OCI-M2 (cell line): Measurements from ENCODE around the gene TAS1R1.
A peak's percentile ranks its signal among the peaks of the same experiment; 100 is the strongest.
"Not testable (repeated sequence)": the region's sequence is repeated elsewhere in the genome, so short reads cannot be mapped to it uniquely, and the experiment has no call there.

Source experiments
- DNase-seq: peaks from one replicate; lab custom pipeline; 2025; ENCODE audit not compliant: unreplicated experiment; lab: John Stamatoyannopoulos, UW

The TAS1R1 gene

GRCh38 chr1:6519935-6520671 is 35.0 kb upstream of the TAS1R1 start:
- DNase-seq, result no peak

- no peak for DNase-seq
Observed at GRCh38 chr1:6521536-6521935, 33.6 kb upstream of the TAS1R1 start.

DNA sequence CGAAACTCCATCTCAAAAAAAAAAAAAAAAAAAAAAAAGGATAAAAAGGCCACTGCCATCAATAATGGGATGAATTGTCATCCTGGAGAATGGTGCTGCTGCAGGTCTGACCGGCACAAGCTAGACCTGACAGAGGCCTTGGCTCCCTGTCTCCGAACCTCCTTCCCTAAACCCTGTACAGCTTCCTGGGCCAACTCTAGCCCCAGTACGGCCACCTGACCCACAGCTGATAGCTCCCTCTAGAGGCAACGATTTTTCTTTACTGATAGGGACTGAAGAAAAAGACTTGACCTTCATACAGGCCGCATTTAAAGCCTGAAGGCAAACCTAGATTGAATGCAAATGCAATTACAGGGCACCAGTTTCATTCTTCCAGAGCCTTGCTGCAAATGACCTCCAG is 31.5 kb upstream of the TAS1R1 start:
- DNase-seq, result no peak

DNA sequence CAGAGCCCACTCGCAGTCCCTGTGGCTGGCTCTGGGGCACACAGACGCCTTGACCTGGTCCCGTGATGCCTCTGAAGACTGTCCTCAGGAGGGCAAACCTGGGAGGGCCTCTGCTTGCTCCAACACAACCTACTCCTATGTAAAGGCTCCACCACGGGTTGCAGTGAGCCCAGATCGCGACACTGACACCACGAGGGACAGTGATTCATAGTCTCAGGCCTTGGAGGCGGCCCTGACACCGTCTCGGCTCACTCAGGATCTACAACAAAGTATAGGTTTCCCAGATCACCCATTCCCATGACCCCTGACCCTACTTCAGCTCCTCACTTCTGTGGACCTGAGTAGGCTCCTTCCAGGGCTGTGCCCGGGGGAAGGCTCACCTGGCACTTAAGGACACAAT is 28.8 kb upstream of the TAS1R1 start:
- no peak for DNase-seq

GRCh38 chr1:6528492-6528891 is 26.6 kb upstream of the TAS1R1 start:
- no peak for DNase-seq

DNA sequence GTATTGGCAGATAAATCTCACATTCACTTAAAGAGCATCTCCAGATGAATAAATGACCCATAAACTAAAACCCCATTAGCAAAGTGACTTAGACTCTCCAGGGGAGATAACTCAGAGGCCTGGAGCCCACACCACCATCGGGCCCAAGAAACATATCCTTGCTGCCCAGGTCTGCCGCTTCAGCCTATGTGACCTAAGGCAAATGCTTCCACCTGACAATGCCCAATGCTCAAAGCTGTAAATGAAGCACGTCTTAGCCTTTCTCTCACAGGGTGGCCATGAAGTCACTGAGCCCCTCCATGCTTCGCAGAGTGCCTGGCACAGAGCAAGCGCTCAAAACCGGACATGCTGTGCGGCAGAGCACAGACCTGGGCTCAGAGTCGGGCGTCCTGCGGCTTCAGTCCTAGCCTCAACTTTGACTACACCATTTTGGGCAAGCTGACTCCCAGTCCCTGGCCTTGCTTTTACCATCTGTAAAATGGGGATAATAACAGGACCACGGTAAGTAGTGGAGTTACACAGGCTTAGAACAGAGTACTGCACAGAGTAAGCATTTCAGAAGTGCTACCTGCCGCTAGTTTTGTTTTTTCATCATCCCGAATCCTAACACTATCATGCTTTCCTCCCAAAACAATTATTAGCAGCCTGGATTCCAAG is 24.5 kb upstream of the TAS1R1 start:
- no peak for DNase-seq

DNA sequence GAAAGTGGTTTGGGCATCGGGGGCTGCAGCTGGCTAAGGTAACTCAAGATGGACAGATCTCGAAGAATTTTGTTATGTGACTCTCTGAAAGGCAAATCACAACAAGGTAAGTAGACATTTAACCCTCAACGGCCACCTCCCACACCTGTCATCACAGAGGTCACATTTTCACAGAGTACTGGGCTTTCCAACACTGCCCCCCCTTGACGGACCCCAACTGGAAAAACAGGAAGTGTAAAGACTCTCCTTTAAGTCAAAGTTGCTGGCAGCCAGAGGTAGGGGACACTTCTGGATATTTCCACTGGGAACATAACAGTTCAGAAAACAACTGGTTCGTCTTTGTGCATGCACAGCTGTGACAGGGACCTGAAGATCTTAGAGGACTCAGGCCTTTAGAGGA is 23.1 kb upstream of the TAS1R1 start:
- DNase-seq, result no peak

DNA sequence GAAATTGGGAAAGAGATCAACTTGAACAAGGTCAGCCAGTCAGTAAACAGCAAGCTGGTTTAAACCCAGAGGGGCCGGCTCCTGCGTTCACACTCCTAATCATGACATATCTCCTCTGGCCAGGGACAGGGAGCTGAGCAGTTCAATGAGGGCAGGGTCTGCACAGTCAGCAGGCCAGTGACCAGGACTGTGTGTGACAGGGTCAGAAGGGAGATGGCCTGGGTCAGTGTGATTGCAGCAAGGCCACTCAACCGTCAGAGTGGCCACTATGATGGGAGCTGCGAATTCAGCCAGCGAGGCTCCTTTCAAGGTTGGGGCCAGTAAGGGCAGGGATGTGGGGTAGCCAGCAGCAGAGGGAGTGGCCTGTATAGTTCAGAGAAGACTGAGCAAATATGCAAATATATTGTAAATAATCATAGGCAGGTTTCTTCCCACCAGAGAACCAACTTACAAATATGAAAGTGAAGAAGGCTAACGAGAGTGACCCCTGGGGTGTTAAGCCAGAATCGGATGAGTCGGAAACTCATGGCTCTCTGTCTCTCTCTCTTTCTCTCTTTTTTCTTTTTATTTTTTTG is 20.8 kb upstream of the TAS1R1 start:
- no peak for DNase-seq

DNA sequence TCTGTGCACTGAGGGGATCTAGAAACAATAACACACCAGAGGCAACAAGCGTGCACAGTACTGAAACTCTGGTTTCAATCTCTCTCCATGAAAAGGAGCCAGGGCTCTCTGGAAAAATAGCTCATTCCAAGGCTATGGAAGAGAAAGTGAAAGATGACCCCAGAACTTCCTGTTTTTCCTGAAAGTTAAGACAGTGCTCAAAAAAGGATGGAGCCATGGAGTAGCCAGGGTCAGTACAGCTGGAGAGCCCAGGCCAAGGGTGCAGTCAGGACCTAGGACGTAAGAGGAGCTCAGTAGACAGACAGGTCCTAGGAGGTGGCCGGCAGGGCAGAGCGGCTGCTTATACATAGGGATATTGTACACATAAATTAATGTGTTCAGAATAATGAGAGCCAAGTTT is 19.9 kb upstream of the TAS1R1 start:
- no peak for DNase-seq

- no peak for DNase-seq
Observed at GRCh38 chr1:6536291-6536690, 18.8 kb upstream of the TAS1R1 start.

DNA sequence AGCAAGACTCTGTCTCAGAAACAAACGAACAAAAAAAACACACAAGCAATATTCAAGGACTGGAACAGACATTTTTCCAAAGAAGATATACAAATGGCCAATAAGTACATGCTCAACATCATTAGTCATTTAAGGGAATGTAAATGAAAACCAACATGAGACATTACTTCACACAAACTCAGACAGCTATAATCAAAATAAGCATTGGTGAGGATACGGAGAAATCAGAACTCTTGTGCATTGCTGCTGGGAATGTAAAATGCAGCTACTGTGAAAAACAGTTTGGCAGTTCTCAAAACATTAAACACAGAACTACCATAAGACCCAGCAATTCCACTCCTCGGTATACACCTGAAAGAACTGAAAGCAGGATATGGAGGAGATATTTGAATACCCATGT is 16.2 kb upstream of the TAS1R1 start:
- no peak for DNase-seq

DNA sequence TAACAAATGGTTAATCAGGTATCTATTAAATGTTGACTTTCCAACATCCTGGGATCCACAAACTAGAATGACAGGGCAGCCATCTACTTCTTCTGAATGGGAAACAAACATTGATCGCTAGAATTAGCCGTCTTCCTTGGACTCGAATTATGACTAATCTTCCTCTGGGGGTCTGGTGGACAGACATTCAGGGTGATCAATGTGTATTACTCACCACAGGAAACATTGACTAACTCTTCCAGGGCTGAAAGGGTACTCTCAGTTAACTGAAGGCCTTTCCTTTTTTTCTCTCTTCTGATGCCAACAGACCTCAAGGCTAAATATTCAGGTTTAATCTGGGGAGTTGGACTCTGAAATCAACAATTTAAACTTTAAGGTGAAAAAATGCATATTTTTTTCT is 10.3 kb upstream of the TAS1R1 start:
- no peak for DNase-seq

DNA sequence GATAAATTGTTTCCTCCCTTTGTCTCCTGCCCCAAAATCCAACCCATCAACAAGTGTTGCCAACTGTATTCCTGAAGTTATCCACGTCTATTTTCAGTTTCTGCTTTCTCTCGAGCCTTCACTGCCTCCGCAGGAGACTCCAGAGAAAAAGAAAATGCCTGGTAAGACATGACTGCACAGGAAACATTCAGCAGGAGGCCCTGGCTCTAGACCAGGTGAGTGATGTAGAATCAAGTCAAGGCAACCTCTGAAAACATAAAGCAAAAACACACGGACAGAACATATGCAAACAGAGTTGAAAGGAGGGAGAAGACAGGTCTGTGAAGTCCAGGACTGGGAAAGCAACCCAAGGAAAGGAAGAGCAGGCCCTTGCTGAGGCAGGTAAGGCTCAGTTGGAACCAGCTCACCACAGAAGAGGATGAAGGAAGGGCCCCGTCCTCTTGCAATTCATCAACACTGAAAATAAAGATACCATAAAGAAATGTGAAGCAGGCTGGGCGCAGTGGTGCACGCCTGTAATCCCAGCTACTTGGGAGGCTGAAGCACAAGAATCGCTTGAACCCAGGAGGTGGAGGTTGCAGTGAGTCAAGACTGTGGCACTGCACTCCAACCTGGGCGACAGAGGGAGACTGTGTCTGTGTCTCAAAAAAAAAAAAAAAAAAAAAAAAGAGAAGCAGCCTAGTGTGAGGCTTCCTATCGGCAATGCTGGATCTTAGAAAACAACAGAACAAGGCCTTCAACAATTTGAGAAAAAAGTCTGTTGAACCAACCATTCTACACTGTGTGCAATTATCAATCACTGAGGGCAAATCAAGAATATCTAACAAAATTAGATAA is 9.6 kb upstream of the TAS1R1 start:
- no peak for DNase-seq

DNA sequence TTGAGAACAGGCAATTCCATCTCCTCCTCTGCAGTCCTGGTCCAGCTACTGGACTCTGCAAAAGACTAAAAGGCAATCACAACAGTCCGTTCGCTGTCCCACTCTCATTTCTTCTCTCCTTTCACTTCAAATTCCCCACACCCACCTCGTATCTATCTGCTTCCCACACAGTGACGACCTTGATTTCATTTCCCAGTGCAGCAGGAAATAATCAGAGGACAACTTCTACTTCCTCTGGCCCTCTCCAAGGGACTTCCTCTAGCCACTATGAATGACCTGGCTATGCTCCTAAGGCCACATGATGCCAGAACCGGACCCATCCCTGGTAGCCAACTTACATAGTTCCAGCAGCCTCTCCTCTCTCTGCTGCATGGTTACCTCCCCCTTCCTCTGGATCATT is 8.8 kb upstream of the TAS1R1 start:
- DNase-seq, result no peak

DNA sequence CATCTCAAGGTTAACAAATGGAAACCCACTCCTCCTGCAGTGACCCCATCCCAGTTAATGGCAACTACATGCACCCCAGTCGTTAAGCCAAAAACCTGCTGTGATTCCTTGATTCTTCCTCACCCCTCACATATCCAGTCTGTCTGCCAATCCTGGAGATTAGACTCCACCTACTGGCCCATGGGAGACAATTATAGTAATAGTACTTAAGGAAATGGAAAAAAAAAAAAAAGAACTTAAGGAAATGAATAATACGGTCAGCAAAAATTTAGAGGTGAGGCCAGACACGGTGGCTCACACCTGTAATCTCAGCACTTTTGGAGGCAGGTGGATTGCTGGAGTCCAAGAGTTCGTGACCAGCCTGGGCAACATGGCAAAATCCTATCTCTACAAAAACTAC is 7.8 kb upstream of the TAS1R1 start:
- DNase-seq, result no peak

GRCh38 chr1:6554031-6554906 is 838 bp upstream of the TAS1R1 start, which contains the start of gene NOL9:
Gene NOL9, minus strand, starts transcription at chr1:6554513. Its CDS starts 11 bp downstream, at chr1:6554502.
- DNase-seq, result peak; percentile 26

GRCh38 chr1:6557597-6557996 is 2.5 kb downstream of the TAS1R1 start:
- no peak for DNase-seq

GRCh38 chr1:6559161-6559560 is 4.1 kb downstream of the TAS1R1 start:
- DNase-seq, result not testable (repeated sequence)

DNA sequence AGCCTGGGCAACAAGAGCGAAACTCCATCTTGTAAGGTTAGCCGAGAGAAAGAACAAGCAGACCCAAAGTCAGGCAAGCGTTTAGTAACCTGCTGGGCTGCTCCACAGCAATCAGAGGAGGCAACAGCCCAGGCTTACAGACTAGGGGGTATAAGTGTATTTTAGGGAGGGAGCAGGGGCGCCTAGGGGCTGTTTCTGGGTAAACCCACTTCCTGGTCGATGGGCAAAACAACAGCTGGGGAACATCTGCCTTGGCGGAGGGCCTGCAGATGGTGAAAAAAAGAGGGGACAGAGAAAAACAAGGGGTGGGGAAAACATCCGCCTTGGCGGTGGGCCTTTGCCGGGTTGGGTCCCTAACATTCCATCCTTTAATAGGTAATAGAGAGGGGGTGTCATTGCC is 5.2 kb downstream of the TAS1R1 start:
- DNase-seq, result no peak

- DNase-seq, result no peak
Observed at GRCh38 chr1:6569033-6569432, 13.9 kb downstream of the TAS1R1 start.

DNA sequence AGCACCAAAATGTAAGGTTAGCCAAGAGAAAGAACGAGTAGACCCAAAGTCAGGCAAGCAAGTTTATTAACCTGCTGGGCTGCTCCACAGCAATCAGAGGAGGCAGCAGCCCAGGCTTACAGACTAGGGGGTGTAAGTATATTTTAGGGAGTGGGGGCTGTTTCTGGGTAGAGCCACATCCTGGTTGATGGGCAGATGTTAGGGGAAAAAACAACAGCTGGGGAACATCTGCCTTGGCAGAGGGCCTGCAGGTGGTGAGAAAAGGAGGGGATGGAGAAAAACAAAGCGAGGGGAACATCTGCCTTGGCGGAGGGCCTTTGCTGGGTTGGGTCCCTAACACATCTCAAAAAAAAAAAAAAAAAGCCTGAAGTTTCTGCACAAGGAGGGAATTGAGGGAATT is 15.0 kb downstream of the TAS1R1 start:
- DNase-seq, result no peak
